ENCODE measurements around the gene UGT1A1.

DNA sequence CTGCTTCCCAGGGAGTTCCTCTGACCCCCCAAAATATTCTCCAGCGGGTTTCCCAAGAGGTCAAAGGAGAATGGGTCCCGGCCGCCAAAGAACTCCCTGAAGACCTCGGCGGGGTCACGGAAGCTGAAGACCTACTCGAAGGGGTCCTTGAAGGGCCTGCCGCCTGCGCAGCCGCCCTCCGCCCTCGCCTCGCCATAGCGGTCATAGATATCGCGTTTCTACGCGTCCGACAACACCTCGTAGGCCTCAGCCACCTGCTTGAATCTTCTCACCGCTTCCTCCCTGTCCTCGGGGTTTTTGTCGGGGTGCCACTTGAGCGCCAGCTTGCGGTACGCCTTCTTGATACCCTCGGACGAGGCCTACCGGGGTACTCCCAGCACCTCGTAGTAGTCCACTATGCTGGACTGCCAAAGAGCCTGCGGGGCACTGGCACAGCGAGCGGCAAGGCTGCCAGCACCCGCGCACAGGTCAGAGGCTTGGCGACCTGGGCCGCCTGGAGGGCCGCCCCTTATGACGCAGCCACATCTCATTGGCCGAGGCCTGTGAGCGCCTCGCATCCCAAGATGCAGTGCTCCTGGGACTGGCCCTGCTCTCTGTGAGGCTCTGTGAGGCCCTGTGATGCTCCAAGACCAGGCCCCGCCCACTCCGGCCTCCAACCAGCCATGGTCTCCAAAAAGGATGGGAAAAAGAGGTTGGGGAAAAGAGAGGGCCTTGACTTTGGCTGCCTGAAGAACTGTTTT is 5.0 kb upstream of the UGT1A1 start:
- no peak for TF ChIP-seq POLR2A (IDR thresholded peaks at IDR 0.05; ENCODE audit: low read depth, low read length)
- no peak for TF ChIP-seq POLR2AphosphoS5 (IDR thresholded peaks at IDR 0.05; ENCODE audit: low read depth, low read length)
- TF ChIP-seq SPI1 (IDR thresholded peaks at IDR 0.05; ENCODE audit: low read depth, low read length) = no peak
- TF ChIP-seq PAX5 (IDR thresholded peaks at IDR 0.05; ENCODE audit: insufficient read depth, low read length, severe bottlenecking) = no peak
- no peak for TF ChIP-seq POU2F2 (IDR thresholded peaks at IDR 0.05; ENCODE audit: low read depth, low read length)

Data from GM12891 (cell line).